Sigmoid colon (tissue), 7 donors: ENCODE data around the gene NACC1. TPM values are rescaled to one million over a fixed set of nuclear protein-coding genes. Genes with fewer than 3 reads are reported as not detected.
A peak's percentile ranks its signal among the peaks of the same experiment; 100 is the strongest.

Source experiments
- DNase-seq: peaks from one replicate; pipeline ENCODE4 v3.0.0-alpha.2; 2019
- H3K27ac ChIP-seq, 4 donors: fragments of 200-600 bp; sonication (generic); one replicate each; pipeline ENCODE4 v1.5.1; 2016 to 2019; ENCODE audit warnings: mild to moderate bottlenecking in 1 of 4
- H3K27me3 ChIP-seq, 3 donors: fragments of 200-600 bp; sonication (generic); one replicate each; pipeline ENCODE4 v1.5.1; 2019; ENCODE audit warnings: mild to moderate bottlenecking in 1 of 3
- H3K36me3 ChIP-seq, 4 donors: fragments of 200-600 bp; sonication (generic); one replicate each; pipeline ENCODE4 v1.5.1; 2016 to 2019
- H3K4me1 ChIP-seq, 4 donors: fragments of 200-600 bp; sonication (generic); one replicate each; pipeline ENCODE4 v1.5.1; 2017 to 2019
- H3K4me3 ChIP-seq, 4 donors: fragments of 200-600 bp; sonication (generic); one replicate each; pipeline ENCODE4 v1.5.1; 2017 to 2019; ENCODE audit warnings: mild to moderate bottlenecking in 2 of 4, moderate library complexity in 1 of 4
- H3K9me3 ChIP-seq, 4 donors: fragments of 200-600 bp in 3 of 4; sonication (generic) in 3 of 4; one replicate each; pipeline versions ENCODE4 v1.5.1 to v1.6.1; 2013 to 2019
- CTCF ChIP-seq, 4 experiments: fragments of 450-650 bp in 3 of 4; fragments of 200-600 bp in 1 of 4; IDR thresholded peaks; one replicate each; pipeline ENCODE4 v1.5.1; 2016 to 2019; ENCODE audit warnings: antibody characterized with exemption in 4 of 4, mild to moderate bottlenecking in 3 of 4, moderate library complexity in 2 of 4
- EP300 ChIP-seq, 4 donors: sonication (generic); formaldehyde crosslinking; IDR thresholded peaks; one replicate each; pipeline ENCODE4 v1.6.1; 2017; ENCODE audit warnings: antibody characterized with exemption in 4 of 4
- POLR2A ChIP-seq, 2 donors: fragments of 450-650 bp; IDR thresholded peaks; one replicate each; pipeline ENCODE4 v1.6.1; 2016; ENCODE audit warnings: antibody characterized with exemption in 2 of 2, mild to moderate bottlenecking in 2 of 2, moderate library complexity in 2 of 2
- POLR2AphosphoS5 ChIP-seq, 4 donors: sonication (generic); formaldehyde crosslinking; IDR thresholded peaks; one replicate each; pipeline ENCODE4 v1.6.1; 2017; ENCODE audit warnings: antibody characterized with exemption in 4 of 4
- WGBS, 2 donors: extraction: QIAGEN DNeasy Blood & Tissue Kit; methylation state at CpG; one replicate each; pipeline ENCODE4 v1.1.7; 2013; 5-methylcytosine and 5-hydroxymethylcytosine counted together
- intact Hi-C: fragments of 100-400 bp; cut with DNase I; formaldehyde crosslinking; loops from one replicate; pipeline ENCODE4 v1.15.1; 2023
- polyA plus RNA-seq, 3 donors: library from polyadenylated mRNA; stranded (reverse); fragments of 200-250 nt; gene quantifications; one replicate each; pipeline ENCODE4 v1.2.3, GENCODE V29; 2013
- total RNA-seq, 4 donors: library from RNA; depleted of rRNA; stranded (reverse); fragments of >200 nt; gene quantifications; one replicate each; pipeline ENCODE4 v1.1.0, GENCODE V29; 2016
- donor health status: healthy with polysubstance abuse.
- donor health status: Bipolar disorder and iron deficiency.
- donor health status: healthy.

Gene NACC1
- total and polyA plus RNA-seq, 7 donors: 8.1 to 67.2 (median 18.8) TPM

DNA sequence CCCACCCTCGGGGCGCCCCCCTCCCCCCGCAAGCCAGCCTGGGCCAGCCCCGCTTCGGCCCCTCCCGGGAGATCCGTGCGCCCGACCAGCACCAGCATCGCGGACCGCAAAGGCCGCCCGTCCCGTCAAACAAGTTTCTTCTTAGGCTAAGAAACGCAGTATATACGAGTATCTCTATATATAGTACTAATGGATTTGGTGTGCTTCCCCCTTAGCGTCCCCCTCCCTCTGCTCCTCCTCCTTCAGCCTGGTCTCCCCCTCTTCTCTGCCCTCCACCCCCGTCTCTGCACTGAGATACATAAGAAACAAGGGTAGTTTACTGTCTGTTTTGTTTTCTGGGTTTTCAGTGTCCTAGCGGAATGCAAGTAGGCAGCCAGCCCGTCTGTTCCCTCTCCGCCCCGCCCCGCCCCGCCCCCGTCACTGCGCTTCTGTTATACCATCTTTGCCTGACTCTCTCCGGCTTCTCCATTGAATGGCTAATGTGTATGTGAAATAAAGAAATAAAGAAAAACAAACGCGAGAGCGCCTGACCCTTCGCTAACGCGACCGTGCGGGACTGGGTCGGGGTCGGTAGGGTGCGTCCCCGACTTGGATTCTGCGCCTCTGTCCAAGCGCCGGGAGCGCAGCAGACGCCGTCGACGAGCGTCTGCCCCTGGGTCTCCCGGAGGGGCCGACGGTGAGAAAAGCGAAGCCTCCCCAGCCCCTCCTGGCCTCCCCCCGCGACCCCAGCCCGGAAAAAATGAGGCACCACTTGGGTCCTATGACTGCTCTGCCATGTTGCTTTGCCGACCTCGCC lies 19.6 kb upstream of the NACC1 start:
- Histone ChIP-seq H3K36me3 (peaks cover 0 to 15% (median 5%) of the 10 kb centered on the region in 4 donors), H3K4me1 (peaks cover 0 to 90% (median 78%) of the 10 kb centered on the region in 4 donors), H3K27me3 (no peaks in the 10 kb centered on the region), H3K9me3 (no peaks in the 10 kb centered on the region), H3K27ac (peak overlapping the region; percentile 85 to 95 (median 87)), H3K4me3 (peak overlapping the region; percentile 22 to 50 (median 44))
- 2 to 4% methylated on average over 58 of the region's 58 CpGs for WGBS, 2 donors
- intact Hi-C loops: no loop called here
- DNase-seq: peak; percentile 78
- TF ChIP-seq POLR2AphosphoS5 (IDR thresholded peaks at IDR 0.05): peak in 2 of 4 donors; percentile 24 to 51
- TF ChIP-seq CTCF (IDR thresholded peaks at IDR 0.05): no peak
- no peak for TF ChIP-seq EP300 (IDR thresholded peaks at IDR 0.05)
- no peak for TF ChIP-seq POLR2A (IDR thresholded peaks at IDR 0.05)

GRCh38 chr19:13099073-13099999 lies 18.7 kb upstream of the NACC1 start:
- H3K27ac ChIP-seq: peak overlapping the region; percentile 85 to 95 (median 87)
- intact Hi-C loops: no loop called here
- peaks cover 0 to 84% (median 71%) of the 10 kb centered on the region in 4 donors for H3K4me1 ChIP-seq
- WGBS, 2 donors: 6 to 8% methylated on average over 77 of the region's 77 CpGs
- TF ChIP-seq POLR2AphosphoS5 (IDR thresholded peaks at IDR 0.05) (peak; percentile 23 to 77 (median 68)), POLR2A (IDR thresholded peaks at IDR 0.05) (no peak)
- H3K9me3 ChIP-seq: no peaks in the 10 kb centered on the region
- H3K27me3 ChIP-seq: no peaks in the 10 kb centered on the region
- peak overlapping the region; percentile 22 to 50 (median 44) for H3K4me3 ChIP-seq
- H3K36me3 ChIP-seq: peaks cover 0 to 15% (median 5%) of the 10 kb centered on the region in 4 donors
- peak; percentile 91 for DNase-seq

- WGBS, 2 donors: 57 to 74% methylated on average over 12 of the region's 12 CpGs
- Histone ChIP-seq H3K36me3 (peaks cover 0 to 8% (median 2%) of the 10 kb centered on the region in 4 donors), H3K4me1 (peaks cover 0 to 78% (median 64%) of the 10 kb centered on the region in 4 donors), H3K4me3 (peak overlapping the region in 2 of 4 donors; percentile 43 to 58), H3K27ac (peak overlapping the region; percentile 85 to 95 (median 87)), H3K27me3 (no peaks in the 10 kb centered on the region), H3K9me3 (no peaks in the 10 kb centered on the region)
- intact Hi-C loops: loop anchor here (5.0 to 10.0 kb wide), 2 partner anchors 52 to 215 kb away; partner anchors contain the start of genes DNASE2, IER2, KLF1 and STX10
- no peak for DNase-seq
- TF ChIP-seq POLR2AphosphoS5 (IDR thresholded peaks at IDR 0.05) (no peak), EP300 (IDR thresholded peaks at IDR 0.05) (no peak), CTCF (IDR thresholded peaks at IDR 0.05) (no peak), POLR2A (IDR thresholded peaks at IDR 0.05) (no peak)
Measured at GRCh38 chr19:13100031-13100588, 18.0 kb upstream of the NACC1 start.

DNA sequence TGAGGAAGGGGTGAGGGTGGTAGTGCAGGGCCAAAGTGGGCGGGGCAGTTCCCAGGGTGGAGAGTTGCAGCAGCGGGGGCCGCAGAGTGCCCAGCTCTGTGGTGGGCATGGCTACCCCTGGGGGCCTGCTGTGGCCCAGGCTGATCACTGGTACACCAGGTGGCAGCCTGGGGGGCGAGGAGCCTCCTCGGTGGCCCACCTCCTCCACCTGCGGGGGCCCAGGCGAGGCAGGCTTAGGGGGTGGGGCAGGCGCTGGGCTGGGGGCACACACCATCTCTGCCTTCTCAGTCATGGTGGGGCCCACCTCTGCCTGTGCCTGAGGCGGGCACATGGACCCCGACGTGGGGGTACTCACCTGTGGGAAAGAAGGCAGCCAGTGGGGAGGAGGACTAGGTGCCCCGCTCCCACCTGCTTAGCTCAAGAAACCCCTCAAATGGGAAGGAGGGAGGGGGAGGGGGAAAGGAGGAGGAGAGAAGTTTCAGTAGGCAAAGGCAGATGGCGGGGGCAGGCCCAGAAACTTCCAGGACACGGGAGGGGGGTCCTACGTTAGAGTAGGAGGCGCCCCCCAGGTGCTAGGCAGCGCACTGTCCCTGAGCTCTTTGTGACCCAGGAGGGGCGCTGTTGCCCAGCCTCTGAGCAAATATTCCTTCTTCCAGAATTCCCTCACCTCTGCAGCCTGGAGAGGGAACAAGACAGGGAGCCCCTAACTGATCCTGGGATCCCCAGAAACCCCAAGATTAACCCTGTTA lies 17.0 kb upstream of the NACC1 start:
- Histone ChIP-seq H3K27me3 (no peaks in the 10 kb centered on the region), H3K4me3 (peak overlapping the region in 3 of 4 donors; percentile 41 to 58 (median 50)), H3K9me3 (no peaks in the 10 kb centered on the region), H3K4me1 (peaks cover 0 to 69% (median 56%) of the 10 kb centered on the region in 4 donors), H3K36me3 (no peaks in the 10 kb centered on the region), H3K27ac (peak overlapping the region; percentile 85 to 95 (median 87))
- 56 to 69% methylated on average over 18 of the region's 18 CpGs for WGBS, 2 donors
- intact Hi-C loops: loop anchor here (5.0 to 10.0 kb wide), 2 partner anchors 51 to 216 kb away; partner anchors contain the start of genes DNASE2, IER2, KLF1 and STX10
- TF ChIP-seq EP300 (IDR thresholded peaks at IDR 0.05): no peak
- TF ChIP-seq CTCF (IDR thresholded peaks at IDR 0.05): no peak
- TF ChIP-seq POLR2AphosphoS5 (IDR thresholded peaks at IDR 0.05): no peak
- no peak for TF ChIP-seq POLR2A (IDR thresholded peaks at IDR 0.05)
- no peak for DNase-seq
